MM.1S (cell line): ENCODE results near the gene GSKIP.

Experiments used
- CTCF ChIP-seq: fragments of 300-600 bp; sonication (generic); IDR thresholded peaks from 2 replicates; pipeline ENCODE4 v1.5.1; 2016; ENCODE audit warnings: antibody characterized with exemption, low read length, mixed read lengths
- EZH2 ChIP-seq: fragments of 300-600 bp; sonication (generic); optimal IDR thresholded peaks from 2 replicates; pipeline ENCODE3; 2017; ENCODE audit warnings: low read depth, mild to moderate bottlenecking, antibody characterized with exemption, low read length, mixed read lengths
- EZH2phosphoT487 ChIP-seq: fragments of 300-600 bp; sonication (generic); IDR thresholded peaks from 2 replicates; pipeline ENCODE4 v1.6.1; 2018; ENCODE audit warnings: antibody characterized with exemption, low read length

- TF ChIP-seq CTCF (no peak), EZH2 (no peak), EZH2phosphoT487 (no peak)
These were observed 42.7 kb upstream of the GSKIP start for GRCh38 chr14:96320605-96321004.
